PC-9 (cell line): ENCODE results near the gene RNF212. TPM values are rescaled to one million over a fixed set of nuclear protein-coding genes. Genes with fewer than 3 reads are reported as not detected.
A peak's percentile ranks its signal among the peaks of the same experiment; 100 is the strongest.

ENCODE experiments used
- BruUV-seq: library from RNA; stranded (reverse); fragments of 400-500 nt; replicated peaks from 2 replicates; lab custom pipeline; 2021; lab: Mats Ljungman, UMichigan
- CTCF ChIA-PET: fragments of 300-600 bp; sonication (Branson Sonifier 250); formaldehyde crosslinking; loops from one replicate; lab custom pipeline; 2022; ENCODE audit warnings: antibody characterized with exemption; lab: Charles Lee
- POLR2A ChIA-PET: fragments of 300-600 bp; sonication (Branson Sonifier 250); formaldehyde crosslinking; loops from one replicate; lab custom pipeline; 2022; ENCODE audit warnings: antibody characterized with exemption; ENCODE audit not compliant: unreplicated experiment; lab: Charles Lee
- DNase-seq, 2 experiments: peaks; one replicate each; pipeline versions ENCODE4 v3.0.0 to v3.0.0-alpha.2; 2015 to 2022; ENCODE audit warnings: mixed read lengths in 1 of 2
- H2AFZ ChIP-seq: fragments of 200-600 bp; sonication (generic); 2 replicates; pipeline ENCODE4 v1.8.1; 2017; ENCODE audit warnings: antibody characterized with exemption
- H3F3A ChIP-seq: fragments of 200-600 bp; sonication (generic); 2 replicates; pipeline ENCODE4 v1.8.1; 2017; ENCODE audit warnings: antibody characterized with exemption, mild to moderate bottlenecking, low read depth; ENCODE audit not compliant: insufficient read depth
- H3K27ac ChIP-seq: fragments of 200-600 bp; sonication (generic); 2 replicates; pipeline ENCODE4 v1.6.1; 2016; ENCODE audit warnings: mixed run types
- H3K27me3 ChIP-seq: fragments of 200-600 bp; sonication (generic); 2 replicates; pipeline ENCODE4 v1.6.1; 2016; ENCODE audit warnings: low read depth, mixed run types; ENCODE audit not compliant: insufficient read depth
- H3K36me3 ChIP-seq: fragments of 200-600 bp; sonication (generic); 2 replicates; pipeline ENCODE4 v1.6.1; 2016; ENCODE audit warnings: low read depth, mixed run types
- H3K4me1 ChIP-seq: fragments of 200-600 bp; sonication (generic); replicated peaks from 2 replicates; pipeline ENCODE4 v1.6.1; 2016; ENCODE audit warnings: mixed run types; ENCODE audit not compliant: insufficient read depth
- H3K4me2 ChIP-seq: fragments of 200-600 bp; sonication (generic); 2 replicates; pipeline ENCODE4 v1.6.1; 2017; ENCODE audit warnings: mixed run types
- H3K4me3 ChIP-seq: fragments of 200-600 bp; sonication (generic); 2 replicates; pipeline ENCODE4 v1.6.1; 2016; ENCODE audit warnings: mixed run types
- H3K79me2 ChIP-seq: fragments of 200-600 bp; sonication (generic); 2 replicates; pipeline ENCODE4 v1.6.1; 2017; ENCODE audit warnings: low read depth, mixed run types
- H3K9me2 ChIP-seq: fragments of 200-600 bp; sonication (generic); 2 replicates; pipeline ENCODE4 v1.8.1; 2017; ENCODE audit warnings: mild to moderate bottlenecking; ENCODE audit not compliant: insufficient read depth
- H3K9me3 ChIP-seq: fragments of 200-600 bp; sonication (generic); 2 replicates; pipeline ENCODE4 v1.8.1; 2016; ENCODE audit warnings: low read depth; ENCODE audit not compliant: insufficient read depth
- H4K20me1 ChIP-seq: fragments of 200-600 bp; sonication (generic); 2 replicates; pipeline ENCODE4 v1.8.1; 2017; ENCODE audit not compliant: insufficient read depth
- CTCF ChIP-seq: fragments of 200-600 bp; sonication (generic); conservative IDR thresholded peaks from 2 replicates; pipeline ENCODE4 v1.6.1; 2017; ENCODE audit warnings: mixed run types, antibody characterized with exemption, mild to moderate bottlenecking, moderate library complexity
- EZH2 ChIP-seq: fragments of 200-600 bp; sonication (generic); IDR thresholded peaks from 2 replicates; pipeline ENCODE4 v1.8.0; 2017; ENCODE audit warnings: antibody characterized with exemption, low read depth
- intact Hi-C: fragments of 100-400 bp; cut with micrococcal nuclease; formaldehyde crosslinking; loops from one replicate; pipeline ENCODE4 v1.10.0; 2022; ENCODE audit not compliant: unreplicated experiment
- total RNA-seq: library from RNA; stranded (reverse); gene quantifications from 2 replicates; pipeline ENCODE4 v1.2.3, GENCODE V29; 2021

RNF212 gene
- total RNA-seq, 1 experiment from 2014 or later: 4.2 TPM

- Histone ChIP-seq H3K9me2 (no peaks in the 10 kb centered on the region), H3F3A (peaks cover 26% of the 10 kb centered on the region; the same call in 1 of the 2 replicates), H3K36me3 (no peaks in the 10 kb centered on the region), H3K79me2 (no peaks in the 10 kb centered on the region), H3K27ac (peak overlapping the region; percentile 45), H3K4me2 (peak overlapping the region; percentile 80), H3K27me3 (0 out of 2 replicates have a peak, but pooled peaks cover 4% of the 10 kb centered on the region), H4K20me1 (no peaks in the 10 kb centered on the region), H2AFZ (peak overlapping the region; percentile 49; the same call in 1 of the 2 replicates), H3K9me3 (no peaks in the 10 kb centered on the region), H3K4me1 (peaks cover 49% of the 10 kb centered on the region), H3K4me3 (peak overlapping the region; percentile 17; the same call in 1 of the 2 replicates)
- POLR2A ChIA-PET: interaction anchor here (0.5 to 0.6 kb wide), 2 partner anchors 33 to 52 kb away, joined by 3 to 12 read pairs; no protein-coding TSS in a partner anchor
- CTCF ChIA-PET: no interaction called here
- intact Hi-C loops: loop anchor here (5.0 to 10.0 kb wide), 4 partner anchors 38 to 291 kb away; partner anchors contain the start of gene CTBP1
- BruUV-seq: TSS peak; percentile 95
- DNase-seq: peak; percentile 95 to 96
- no peak for TF ChIP-seq CTCF
- TF ChIP-seq EZH2: no peak
Observed at GRCh38 chr4:1043651-1044468, 69.5 kb downstream of the RNF212 start.

GRCh38 chr4:1043162-1043561, 70.2 kb downstream of the RNF212 start:
- CTCF ChIA-PET: no interaction called here
- Histone ChIP-seq H3K36me3 (no peaks in the 10 kb centered on the region), H3K27ac (0 out of 2 replicates have a peak overlapping the region, but pooled peaks have one; percentile 25), H3F3A (peaks cover 26% of the 10 kb centered on the region; the same call in 1 of the 2 replicates), H3K9me2 (no peaks in the 10 kb centered on the region), H3K9me3 (no peaks in the 10 kb centered on the region), H3K4me1 (peaks cover 49% of the 10 kb centered on the region), H3K4me3 (peak overlapping the region; percentile 32; the same call in 1 of the 2 replicates), H2AFZ (no peak overlapping the region), H3K79me2 (no peaks in the 10 kb centered on the region), H3K4me2 (peak overlapping the region; percentile 80), H4K20me1 (no peaks in the 10 kb centered on the region), H3K27me3 (0 out of 2 replicates have a peak, but pooled peaks cover 4% of the 10 kb centered on the region)
- intact Hi-C loops: loop anchor here (5.0 to 10.0 kb wide), 4 partner anchors 39 to 292 kb away; partner anchors contain the start of gene CTBP1
- POLR2A ChIA-PET: interaction anchor here (0.5 kb wide), 1 partner anchor 51 kb away, joined by 3 read pairs; no protein-coding TSS in a partner anchor
- BruUV-seq: no TSS peak
- DNase-seq: no peak
- no peak for TF ChIP-seq CTCF

- no peak overlapping the region for H3K4me2 ChIP-seq
- POLR2A ChIA-PET: no interaction called here
- H3F3A ChIP-seq: peaks cover 26% of the 10 kb centered on the region; the same call in 1 of the 2 replicates
- DNase-seq: no peak
- CTCF ChIA-PET: no interaction called here
- no peak overlapping the region for H2AFZ ChIP-seq
- 0 out of 2 replicates have a peak, but pooled peaks cover 4% of the 10 kb centered on the region for H3K27me3 ChIP-seq
- H3K9me2 ChIP-seq: no peaks in the 10 kb centered on the region
- H3K4me3 ChIP-seq: no peak overlapping the region
- BruUV-seq: no TSS peak
- H3K36me3 ChIP-seq: no peaks in the 10 kb centered on the region
- H4K20me1 ChIP-seq: no peaks in the 10 kb centered on the region
- peaks cover 49% of the 10 kb centered on the region for H3K4me1 ChIP-seq
- no peaks in the 10 kb centered on the region for H3K79me2 ChIP-seq
- H3K27ac ChIP-seq: no peak overlapping the region
- intact Hi-C loops: loop anchor here (5.0 to 10.0 kb wide), 4 partner anchors 40 to 292 kb away; partner anchors contain the start of gene CTBP1
- TF ChIP-seq CTCF: no peak
- no peak for TF ChIP-seq EZH2
- H3K9me3 ChIP-seq: no peaks in the 10 kb centered on the region
Observed at GRCh38 chr4:1042352-1043055, 70.9 kb downstream of the RNF212 start.
